Measurements from ENCODE around the gene DNAI1.

DNAI1 gene

DNA sequence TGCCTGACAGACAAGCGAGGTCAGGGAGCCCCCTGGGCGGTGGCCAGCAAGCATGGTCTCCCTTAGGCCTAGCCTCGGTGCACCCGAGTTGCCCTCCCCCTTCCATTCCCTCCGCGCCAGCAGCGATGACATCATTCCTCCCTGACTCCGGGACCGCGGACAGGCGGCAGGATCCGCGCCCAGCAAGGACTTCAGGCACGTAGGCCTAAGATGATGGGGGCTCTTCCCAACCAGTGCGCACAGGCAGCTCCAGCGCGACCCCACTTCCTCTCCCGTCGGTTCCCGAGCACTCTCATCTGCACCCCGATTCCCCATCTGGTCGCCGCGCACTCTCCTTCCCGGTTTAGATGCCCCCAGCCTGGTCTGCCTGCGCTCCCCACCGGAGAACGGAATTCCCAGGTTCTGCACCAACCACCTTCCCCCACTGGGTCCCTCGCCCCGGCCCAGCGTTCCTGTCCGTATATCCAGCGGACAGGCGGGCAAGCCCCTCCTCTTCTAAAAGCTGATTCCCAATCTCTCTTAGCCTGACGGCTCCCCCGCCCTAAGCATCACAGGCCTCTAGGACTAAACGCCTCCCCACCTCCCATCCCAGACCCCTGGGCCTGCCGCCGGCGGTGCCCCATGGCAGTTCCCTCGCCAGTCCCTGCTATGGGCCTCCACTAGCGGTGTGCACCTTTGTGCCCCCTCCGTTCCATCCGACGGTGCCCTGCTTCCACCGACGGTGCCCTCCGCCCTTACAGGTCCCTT, 1.2 kb upstream of the DNAI1 start:
- no peak overlapping the region for H3K27ac ChIP-seq (ENCODE audit: low read depth, low read length)
- H3K9ac ChIP-seq (ENCODE audit: low read length), result peak overlapping the region; percentile 54
- no peaks in the 10 kb centered on the region for H3K9me3 ChIP-seq (ENCODE audit: insufficient read depth, low read length)
- H3K9me2 ChIP-seq (replicated peaks; ENCODE audit: insufficient read depth, low read length), result no peaks in the 10 kb centered on the region
- peak overlapping the region; percentile 56 for H3K4me3 ChIP-seq (ENCODE audit: insufficient read depth, low read length, poor library complexity, severe bottlenecking)
- no peaks in the 10 kb centered on the region; the same call in 1 of the 2 replicates for H3K27me3 ChIP-seq (ENCODE audit: low read length)
- H3K36me3 ChIP-seq (ENCODE audit: low read length), result no peaks in the 10 kb centered on the region
- H3K4me2 ChIP-seq (ENCODE audit: low read depth, low read length, poor library complexity, severe bottlenecking), result peak overlapping the region; percentile 57
- no peak overlapping the region for H2AFZ ChIP-seq (ENCODE audit: low read depth, low read length, severe bottlenecking)
- H4K20me1 ChIP-seq (ENCODE audit: low read depth, low read length), result no peaks in the 10 kb centered on the region
- no peaks in the 10 kb centered on the region for H3F3A ChIP-seq (ENCODE audit: insufficient read depth)
- H3K79me2 ChIP-seq (ENCODE audit: insufficient read depth, low read length), result no peaks in the 10 kb centered on the region
- TF ChIP-seq CTCF (IDR thresholded peaks at IDR 0.05; ENCODE audit: insufficient read depth, low read length, poor library complexity, severe bottlenecking), result no peak
- TF ChIP-seq EZH2phosphoT487 (conservative IDR thresholded peaks at IDR 0.05; ENCODE audit: low read length), result no peak

GRCh38 chr9:34458959-34459340, 345 bp downstream of the DNAI1 start:
- Histone ChIP-seq H3K27ac (ENCODE audit: low read depth, low read length) (no peak overlapping the region), H3K79me2 (ENCODE audit: insufficient read depth, low read length) (no peaks in the 10 kb centered on the region), H3K36me3 (ENCODE audit: low read length) (no peaks in the 10 kb centered on the region), H2AFZ (ENCODE audit: low read depth, low read length, severe bottlenecking) (peak overlapping the region; percentile 73), H3K27me3 (ENCODE audit: low read length) (no peaks in the 10 kb centered on the region; the same call in 1 of the 2 replicates), H3K9me3 (ENCODE audit: insufficient read depth, low read length) (no peaks in the 10 kb centered on the region), H3K4me3 (ENCODE audit: insufficient read depth, low read length, poor library complexity, severe bottlenecking) (peak overlapping the region; percentile 43), H4K20me1 (ENCODE audit: low read depth, low read length) (no peaks in the 10 kb centered on the region), H3K9me2 (replicated peaks; ENCODE audit: insufficient read depth, low read length) (no peaks in the 10 kb centered on the region), H3K4me2 (ENCODE audit: low read depth, low read length, poor library complexity, severe bottlenecking) (peak overlapping the region; percentile 72), H3K9ac (ENCODE audit: low read length) (peak overlapping the region; percentile 23; the same call in 1 of the 2 replicates), H3F3A (ENCODE audit: insufficient read depth) (no peaks in the 10 kb centered on the region)
- TF ChIP-seq EZH2phosphoT487 (conservative IDR thresholded peaks at IDR 0.05; ENCODE audit: low read length) (no peak), CTCF (IDR thresholded peaks at IDR 0.05; ENCODE audit: insufficient read depth, low read length, poor library complexity, severe bottlenecking) (no peak)

DNA sequence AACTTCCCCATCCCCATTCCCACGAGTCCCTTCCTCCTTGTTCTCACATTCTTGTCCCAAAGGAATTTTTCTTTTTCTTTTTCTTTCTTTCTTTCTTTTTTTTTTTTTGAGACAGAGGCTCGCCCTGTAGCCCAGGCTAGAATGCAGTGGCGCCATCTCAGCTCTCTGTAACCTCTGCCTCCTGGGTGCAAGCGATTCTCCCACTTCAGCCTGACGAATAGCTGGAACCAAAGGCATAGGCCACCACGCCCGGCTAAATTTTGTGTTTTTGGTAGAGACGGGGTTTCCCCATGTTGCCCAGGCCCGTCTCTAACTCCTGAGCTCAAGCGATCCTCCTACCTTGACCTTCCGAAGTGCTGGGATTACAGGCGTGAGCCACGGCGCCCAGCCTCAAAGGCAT, 751 bp downstream of the DNAI1 start:
- H3K9me2 ChIP-seq (replicated peaks; ENCODE audit: insufficient read depth, low read length), result no peaks in the 10 kb centered on the region
- H3K79me2 ChIP-seq (ENCODE audit: insufficient read depth, low read length), result no peaks in the 10 kb centered on the region
- H3K36me3 ChIP-seq (ENCODE audit: low read length), result no peaks in the 10 kb centered on the region
- H3K9me3 ChIP-seq (ENCODE audit: insufficient read depth, low read length), result no peaks in the 10 kb centered on the region
- H3K27ac ChIP-seq (ENCODE audit: low read depth, low read length), result no peak overlapping the region
- H3K27me3 ChIP-seq (ENCODE audit: low read length), result no peaks in the 10 kb centered on the region; the same call in 1 of the 2 replicates
- H3F3A ChIP-seq (ENCODE audit: insufficient read depth), result no peaks in the 10 kb centered on the region
- H3K9ac ChIP-seq (ENCODE audit: low read length), result 0 out of 2 replicates have a peak overlapping the region, but pooled peaks have one; percentile 23
- H3K4me2 ChIP-seq (ENCODE audit: low read depth, low read length, poor library complexity, severe bottlenecking), result peak overlapping the region; percentile 72
- peak overlapping the region; percentile 73 for H2AFZ ChIP-seq (ENCODE audit: low read depth, low read length, severe bottlenecking)
- TF ChIP-seq CTCF (IDR thresholded peaks at IDR 0.05; ENCODE audit: insufficient read depth, low read length, poor library complexity, severe bottlenecking) (no peak), EZH2phosphoT487 (conservative IDR thresholded peaks at IDR 0.05; ENCODE audit: low read length) (no peak)
- H4K20me1 ChIP-seq (ENCODE audit: low read depth, low read length), result no peaks in the 10 kb centered on the region
- no peak overlapping the region for H3K4me3 ChIP-seq (ENCODE audit: insufficient read depth, low read length, poor library complexity, severe bottlenecking)

Measured in SU-DHL-6 (cell line).